Astrocyte (in vitro differentiated cells and primary cell): ENCODE measurements around the gene ARHGEF37.

ENCODE experiments used
- EZH2 ChIP-seq: IDR thresholded peaks from 2 replicates; pipeline ENCODE4 v1.6.1; 2012; ENCODE audit warnings: mild to moderate bottlenecking, low read length, inconsistent platforms; ENCODE audit not compliant: insufficient read depth
- TF ChIP-seq, protein P1 (sequence below): IDR thresholded peaks from 2 replicates; pipeline ENCODE4 v1.5.1; 2011; ENCODE audit warnings: low read depth, mild to moderate bottlenecking, inconsistent platforms, low read length, moderate library complexity; ENCODE audit not compliant: insufficient read depth

DNA sequence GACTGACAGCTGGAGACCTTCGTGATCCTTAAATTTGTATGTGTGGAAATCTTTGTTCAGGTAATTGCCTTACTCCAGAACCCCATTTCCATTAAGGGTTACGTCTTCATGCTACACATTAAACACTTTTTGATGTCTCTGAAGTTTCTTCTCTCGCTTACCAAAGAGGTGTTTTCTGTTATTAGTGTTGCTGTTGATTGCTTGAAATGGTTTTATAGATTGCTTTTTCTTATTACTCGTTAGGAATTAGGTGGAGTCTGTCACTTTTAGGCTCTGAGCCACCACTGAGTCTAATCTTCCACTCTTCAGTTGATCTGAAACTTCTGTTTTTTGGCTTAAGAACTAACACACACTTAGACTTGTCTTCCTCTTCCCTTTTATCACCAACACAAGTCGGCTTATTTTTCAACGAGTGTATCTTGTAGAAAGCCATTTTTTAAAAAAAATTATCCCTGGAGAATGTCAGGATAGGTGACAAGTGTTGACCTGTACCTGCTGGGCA is 86.6 kb downstream of the ARHGEF37 start:
- TF ChIP-seq, protein P1, sequence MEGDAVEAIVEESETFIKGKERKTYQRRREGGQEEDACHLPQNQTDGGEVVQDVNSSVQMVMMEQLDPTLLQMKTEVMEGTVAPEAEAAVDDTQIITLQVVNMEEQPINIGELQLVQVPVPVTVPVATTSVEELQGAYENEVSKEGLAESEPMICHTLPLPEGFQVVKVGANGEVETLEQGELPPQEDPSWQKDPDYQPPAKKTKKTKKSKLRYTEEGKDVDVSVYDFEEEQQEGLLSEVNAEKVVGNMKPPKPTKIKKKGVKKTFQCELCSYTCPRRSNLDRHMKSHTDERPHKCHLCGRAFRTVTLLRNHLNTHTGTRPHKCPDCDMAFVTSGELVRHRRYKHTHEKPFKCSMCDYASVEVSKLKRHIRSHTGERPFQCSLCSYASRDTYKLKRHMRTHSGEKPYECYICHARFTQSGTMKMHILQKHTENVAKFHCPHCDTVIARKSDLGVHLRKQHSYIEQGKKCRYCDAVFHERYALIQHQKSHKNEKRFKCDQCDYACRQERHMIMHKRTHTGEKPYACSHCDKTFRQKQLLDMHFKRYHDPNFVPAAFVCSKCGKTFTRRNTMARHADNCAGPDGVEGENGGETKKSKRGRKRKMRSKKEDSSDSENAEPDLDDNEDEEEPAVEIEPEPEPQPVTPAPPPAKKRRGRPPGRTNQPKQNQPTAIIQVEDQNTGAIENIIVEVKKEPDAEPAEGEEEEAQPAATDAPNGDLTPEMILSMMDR, result no peak
- TF ChIP-seq EZH2, result no peak
